CD4-positive, alpha-beta T cell treated with Interleukin-4 for 1 hour (primary cell): Measurements from ENCODE around the gene CHAD.

Source experiments
- DNase-seq, 2 donors: peaks; one replicate each; pipeline ENCODE4 v3.0.0-alpha.2; 2020 to 2022

Gene CHAD, protein sequence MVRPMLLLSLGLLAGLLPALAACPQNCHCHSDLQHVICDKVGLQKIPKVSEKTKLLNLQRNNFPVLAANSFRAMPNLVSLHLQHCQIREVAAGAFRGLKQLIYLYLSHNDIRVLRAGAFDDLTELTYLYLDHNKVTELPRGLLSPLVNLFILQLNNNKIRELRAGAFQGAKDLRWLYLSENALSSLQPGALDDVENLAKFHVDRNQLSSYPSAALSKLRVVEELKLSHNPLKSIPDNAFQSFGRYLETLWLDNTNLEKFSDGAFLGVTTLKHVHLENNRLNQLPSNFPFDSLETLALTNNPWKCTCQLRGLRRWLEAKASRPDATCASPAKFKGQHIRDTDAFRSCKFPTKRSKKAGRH

DNA sequence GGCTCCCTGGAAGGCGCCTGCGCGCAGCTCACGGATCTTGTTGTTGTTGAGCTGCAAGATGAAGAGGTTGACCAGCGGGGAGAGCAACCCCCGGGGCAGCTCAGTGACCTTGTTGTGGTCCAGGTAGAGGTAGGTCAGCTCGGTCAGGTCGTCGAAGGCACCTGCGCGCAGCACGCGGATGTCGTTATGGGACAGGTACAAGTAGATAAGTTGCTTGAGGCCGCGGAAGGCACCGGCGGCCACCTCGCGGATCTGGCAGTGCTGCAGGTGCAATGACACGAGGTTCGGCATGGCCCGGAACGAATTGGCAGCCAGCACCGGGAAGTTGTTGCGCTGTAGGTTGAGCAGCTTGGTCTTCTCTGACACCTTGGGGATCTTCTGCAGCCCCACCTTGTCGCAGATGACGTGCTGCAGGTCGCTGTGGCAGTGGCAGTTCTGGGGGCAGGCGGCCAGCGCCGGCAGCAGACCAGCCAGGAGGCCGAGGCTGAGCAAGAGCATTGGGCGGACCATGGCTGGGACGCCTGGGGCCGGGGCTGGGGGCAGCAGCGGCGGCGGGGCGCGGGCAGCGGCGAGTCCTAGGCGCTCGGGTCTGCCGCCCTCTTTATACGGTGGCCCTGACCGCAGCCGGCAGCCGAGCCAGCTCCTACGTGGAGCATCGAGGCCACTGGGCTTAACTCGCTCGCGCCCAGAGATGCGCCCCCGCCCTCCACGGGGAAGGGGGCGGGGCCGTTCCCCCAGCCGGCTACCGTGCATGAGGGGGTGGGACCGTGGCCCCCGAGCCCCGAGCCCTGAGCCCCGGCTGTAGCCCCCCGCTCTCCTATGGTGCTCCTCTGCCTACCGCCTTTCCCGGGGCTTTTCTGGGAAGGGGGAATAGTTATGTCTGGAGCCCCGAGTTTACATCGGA, at the start of gene CHAD:
Gene CHAD (minus strand): TSS at position 577 of the 904 bp plus-strand sequence. CDS start 67 bp downstream, at position 510.
- no peak for DNase-seq

DNA sequence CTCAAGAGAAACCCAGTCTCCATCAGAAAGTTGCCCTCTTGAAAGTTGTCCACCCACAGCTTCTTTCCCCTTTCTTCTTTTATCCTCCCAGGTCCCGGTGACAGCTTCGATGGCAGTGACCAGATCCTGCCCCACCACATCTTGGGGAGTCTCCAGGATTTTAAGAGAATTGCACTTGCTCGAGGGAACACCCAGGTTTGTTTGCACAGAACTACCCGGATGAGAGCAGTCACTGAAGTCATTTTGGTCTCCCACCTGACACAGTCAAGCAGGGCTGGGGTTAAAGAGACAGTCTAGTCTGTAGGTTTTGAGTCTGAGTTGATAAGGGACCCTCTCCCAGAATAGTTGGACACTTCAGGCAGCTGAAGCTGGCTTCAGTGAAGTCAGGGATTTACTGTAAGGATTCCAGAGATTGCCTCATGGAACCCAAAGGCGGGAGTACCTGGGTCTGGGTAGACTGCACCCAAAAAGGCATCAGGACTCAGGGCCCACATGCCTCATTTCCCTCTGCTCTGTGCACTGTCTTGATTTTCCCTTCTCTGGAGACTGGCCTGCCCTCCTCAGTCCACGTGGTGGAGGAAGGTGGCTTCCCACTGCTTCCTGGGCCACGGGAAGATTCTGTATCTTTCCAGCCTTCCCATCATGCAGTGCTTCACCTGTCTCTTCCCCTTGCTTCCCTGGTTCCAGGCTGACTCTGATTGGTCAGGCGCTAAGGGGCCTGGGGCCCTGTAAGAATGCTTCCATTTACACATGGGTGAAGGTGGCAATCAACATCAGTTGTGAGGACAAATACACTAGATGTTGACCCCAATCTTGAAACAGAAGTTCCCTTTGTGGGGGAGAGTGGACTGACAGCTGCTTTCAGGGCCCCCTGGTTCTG, 49.1 kb upstream of the CHAD start:
- no peak for DNase-seq

GRCh38 chr17:50517011-50517410, 48.3 kb upstream of the CHAD start:
- no peak for DNase-seq

DNA sequence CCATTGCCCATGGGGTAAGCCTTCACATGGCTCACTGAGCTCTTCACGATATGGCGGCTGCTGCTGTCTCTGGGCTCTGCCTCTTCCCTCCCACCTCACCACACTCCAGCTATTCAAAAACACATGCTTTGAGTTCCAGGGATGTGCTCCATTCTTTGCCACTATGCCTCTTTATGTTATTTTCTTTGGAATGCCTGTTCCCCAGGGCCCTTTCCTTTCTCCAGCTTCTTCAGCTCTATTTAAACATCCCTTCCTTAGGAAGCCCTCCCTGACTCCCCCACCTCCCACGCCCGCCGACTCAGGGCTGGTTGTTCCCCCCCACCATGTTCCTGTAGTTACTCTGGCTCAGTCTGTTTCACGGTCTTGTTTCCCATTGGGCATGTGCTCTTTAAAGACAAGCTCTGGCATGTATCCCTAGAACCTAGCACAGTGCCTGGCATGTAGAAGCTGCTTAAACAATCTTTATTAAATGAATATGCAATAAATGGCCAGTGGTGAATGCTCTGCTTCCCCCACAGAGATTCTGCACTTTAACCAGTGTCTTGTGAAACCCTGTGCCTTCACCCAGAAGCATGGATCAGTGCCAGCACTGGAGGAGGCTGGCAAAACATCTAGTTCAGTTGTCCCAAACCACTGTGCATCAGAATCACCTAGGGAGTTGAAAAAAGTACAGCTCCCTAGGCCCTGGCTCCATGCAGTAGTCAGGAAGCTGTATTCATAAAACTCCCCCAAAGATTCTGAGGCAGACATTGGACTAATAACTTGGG, 46.4 kb upstream of the CHAD start:
- no peak for DNase-seq

- DNase-seq: no peak
Observed at GRCh38 chr17:50514388-50514787, 45.7 kb upstream of the CHAD start.

DNA sequence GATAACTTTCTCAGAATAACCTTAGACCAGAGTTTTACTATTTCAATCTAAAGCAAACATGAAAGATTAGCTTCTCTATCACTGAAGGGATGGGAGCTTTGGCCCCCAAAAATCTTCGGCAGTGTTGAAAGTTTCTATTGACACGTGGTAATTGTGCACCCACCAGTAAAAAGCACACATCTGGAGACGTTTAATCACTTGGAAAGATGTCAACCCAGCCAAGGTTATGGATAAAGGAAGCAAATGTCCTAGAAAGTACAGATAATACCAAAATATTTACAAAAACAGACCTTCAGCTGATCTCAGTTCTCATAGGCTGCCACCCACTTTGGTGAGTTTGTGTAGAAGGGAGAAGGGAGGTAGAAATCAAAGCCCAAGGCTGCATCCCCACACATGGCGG, 44.8 kb upstream of the CHAD start:
- no peak for DNase-seq

DNA sequence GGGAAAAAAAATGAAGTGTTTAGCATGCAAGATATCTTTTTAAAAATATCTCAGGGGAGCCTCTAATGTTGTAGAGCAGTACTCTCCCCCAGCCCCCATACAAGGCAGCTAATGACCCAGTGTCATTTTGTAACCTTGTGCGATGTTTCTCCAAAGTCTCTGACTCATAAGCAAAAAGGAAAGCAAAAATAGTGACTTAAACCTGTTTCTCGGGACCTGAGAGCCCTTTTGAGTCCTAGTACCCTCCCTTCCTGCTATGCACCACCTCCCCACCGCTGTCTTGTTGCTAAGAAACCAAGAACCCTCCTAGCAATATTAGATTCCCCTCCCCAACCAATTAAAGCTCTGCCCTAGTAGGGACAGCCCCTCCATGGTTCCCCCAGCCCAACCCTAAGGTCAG, 42.4 kb upstream of the CHAD start:
- DNase-seq: peak; percentile 49 to 77

DNA sequence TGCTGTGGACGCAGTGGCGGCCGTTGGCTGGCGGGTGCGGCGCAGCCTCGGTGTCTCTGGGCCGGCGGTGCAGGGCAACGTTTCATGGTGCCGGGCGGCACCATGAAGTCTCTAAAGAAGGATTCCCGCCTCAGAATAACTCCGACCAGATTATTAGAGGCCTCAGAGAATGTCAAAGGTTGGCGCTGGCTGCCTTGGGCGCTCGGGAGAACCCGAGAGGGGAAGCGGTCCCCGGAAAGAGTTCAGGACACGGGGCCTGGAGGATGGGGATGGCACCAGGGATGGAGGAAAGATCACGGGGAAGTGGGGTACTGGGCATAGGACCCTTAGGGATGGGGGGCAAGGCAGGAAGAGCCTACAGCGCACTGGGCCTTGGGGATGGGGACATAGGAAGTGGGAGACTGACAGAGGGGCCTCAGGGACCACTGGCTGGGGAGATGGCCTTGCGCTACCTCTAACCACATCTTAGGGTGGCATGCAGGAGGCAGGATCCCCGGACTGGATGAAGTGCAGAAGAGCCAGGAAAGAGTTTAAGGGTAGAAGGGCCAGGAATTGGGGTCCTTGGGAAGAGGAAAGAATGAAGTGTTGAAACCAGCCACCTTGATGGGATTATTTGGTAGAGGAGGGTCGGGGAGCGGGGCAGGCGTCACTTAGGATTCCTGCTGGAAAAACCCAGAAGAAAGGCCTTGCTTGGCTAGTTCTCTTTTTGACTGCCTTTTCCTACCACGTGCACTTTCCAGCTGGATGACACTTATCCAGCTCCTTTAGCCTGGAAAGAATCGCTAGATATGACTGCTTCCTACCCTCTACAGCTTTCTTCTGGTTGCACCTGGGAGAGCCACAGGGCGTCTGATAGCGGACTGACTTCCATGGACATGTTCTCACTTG, 40.1 kb upstream of the CHAD start:
- no peak for DNase-seq

DNA sequence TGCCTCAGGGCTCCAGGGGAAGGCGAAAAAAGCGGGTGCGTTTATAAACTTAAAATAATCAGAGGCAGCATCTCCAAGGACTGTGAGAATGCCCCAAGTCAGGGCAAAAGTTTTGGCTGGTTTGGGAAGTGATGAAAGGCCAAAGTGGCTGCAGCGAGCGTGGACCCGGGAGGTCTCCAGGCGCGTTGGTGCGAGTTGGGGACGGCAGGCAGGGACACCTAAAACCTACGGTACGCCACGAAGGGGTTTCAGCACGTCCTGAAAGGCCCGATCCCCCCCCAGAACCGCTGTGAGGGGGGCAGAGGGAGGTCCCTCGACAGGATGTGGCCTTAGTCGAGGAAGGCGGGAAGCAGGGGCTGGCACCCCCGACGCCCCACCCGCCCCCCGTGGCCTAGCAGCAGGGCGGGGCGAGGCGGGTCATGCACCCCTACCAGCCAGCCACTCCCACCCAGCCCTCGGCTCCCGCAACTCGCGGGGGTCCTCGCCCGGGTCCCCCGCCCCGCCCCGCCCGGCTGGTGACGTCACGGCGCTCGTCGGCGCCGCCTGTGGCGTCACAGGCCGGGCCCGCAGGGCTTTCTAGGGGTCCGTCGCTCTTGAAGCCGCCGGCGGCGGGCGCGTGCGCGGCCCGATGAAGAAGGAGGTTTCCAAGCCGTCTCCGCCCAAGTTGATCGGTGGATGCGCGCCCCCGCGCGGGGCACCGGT, 39.3 kb upstream of the CHAD start, which contains the start of gene MYCBPAP:
Gene MYCBPAP (plus strand): TSS at position 569 of the 702 bp plus-strand sequence. CDS start 236 bp downstream, outside the sequence.
- peak; percentile 79 to 89 for DNase-seq

DNA sequence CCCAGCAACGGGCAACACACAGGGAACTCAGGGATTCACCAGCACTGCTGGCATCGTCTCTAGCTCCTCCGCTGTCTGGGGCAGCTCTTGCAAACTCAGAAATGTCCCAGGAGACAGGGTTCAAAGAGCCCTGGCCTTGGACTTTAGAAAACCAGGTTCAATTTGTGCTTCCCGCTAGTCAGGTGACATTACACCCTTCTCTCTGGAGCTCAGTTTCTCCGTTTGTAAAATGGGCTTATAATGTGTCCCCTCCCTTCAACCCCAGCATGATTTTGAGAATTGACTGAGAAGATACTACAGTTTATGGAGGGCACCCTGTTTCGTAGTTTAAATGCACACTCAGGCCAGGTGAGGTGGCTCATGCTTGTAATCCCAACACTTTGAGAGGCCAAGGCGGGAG, 37.6 kb upstream of the CHAD start:
- no peak for DNase-seq

- no peak for DNase-seq
Observed at GRCh38 chr17:50505591-50506130, 37.0 kb upstream of the CHAD start.

DNA sequence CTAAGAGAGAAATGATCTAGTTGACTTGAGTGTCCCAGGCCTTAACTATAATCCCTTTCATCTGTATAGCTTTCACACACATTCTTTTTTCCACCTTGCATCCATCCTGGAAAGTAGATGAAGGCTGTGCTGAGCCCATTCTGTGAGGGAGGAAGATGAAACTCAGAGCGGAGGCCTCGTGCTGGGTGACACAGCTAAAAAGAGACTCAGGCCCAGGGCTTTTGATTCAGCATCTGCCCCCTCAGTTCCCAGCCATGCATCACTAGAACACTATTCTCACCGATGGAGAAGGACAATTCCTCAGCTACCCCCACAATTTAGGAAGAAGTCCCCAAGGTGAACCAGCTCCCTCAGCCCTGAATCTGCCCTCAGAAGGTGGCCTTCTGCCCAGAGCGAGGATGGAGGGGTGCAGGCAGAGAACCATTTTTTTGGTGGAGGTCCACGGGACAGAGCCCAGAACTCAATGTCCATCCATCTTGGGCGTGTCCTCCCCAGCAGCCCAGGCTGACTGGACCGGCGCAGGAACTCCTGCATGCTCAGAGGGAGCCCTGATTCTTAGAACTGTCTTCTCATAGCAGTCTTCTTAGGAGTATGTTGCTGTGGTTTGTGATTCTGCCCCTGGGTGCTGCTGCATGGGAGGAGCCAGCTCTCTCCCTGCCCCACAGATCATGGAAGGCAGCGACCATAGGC, 33.8 kb upstream of the CHAD start:
- no peak for DNase-seq

DNA sequence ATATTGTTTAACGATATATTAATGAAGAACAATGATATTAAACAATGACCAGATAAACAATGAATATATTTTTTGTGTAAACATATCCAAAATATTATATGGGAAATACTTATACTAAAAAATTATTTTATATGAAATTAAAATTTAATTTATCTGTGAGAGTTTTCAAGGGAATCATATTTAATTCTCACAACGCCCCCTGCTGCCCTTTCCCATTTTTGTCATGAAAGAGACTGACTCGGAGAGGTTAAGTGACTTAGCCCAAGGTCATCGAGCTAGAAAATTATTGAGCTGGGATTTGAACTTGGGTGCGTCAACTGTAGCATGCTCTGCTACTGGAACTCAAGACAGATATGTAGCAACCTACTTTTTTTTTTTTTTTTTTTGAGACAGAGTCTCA, 32.4 kb upstream of the CHAD start:
- peak; percentile 25 to 39 for DNase-seq

- DNase-seq: no peak
Observed at GRCh38 chr17:50499721-50500120, 31.0 kb upstream of the CHAD start.

DNA sequence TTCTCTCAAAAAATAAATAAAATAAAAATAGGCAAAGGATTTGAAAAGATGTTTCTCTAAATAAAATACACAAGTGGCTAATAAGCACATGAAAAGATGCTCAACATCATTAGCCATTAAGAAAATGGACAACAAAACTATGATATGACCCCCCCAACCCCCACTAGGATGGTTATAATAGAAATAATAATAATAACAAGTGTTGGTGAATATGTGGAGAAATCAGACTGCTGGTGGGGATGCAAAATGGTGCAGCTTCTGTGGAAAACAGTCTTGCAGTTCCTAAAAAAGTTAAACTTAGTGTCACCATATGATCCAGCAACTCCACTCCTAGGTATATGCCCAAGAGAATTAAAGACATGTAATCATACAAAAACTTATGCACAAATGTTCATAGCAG, 30.6 kb upstream of the CHAD start:
- no peak for DNase-seq

DNA sequence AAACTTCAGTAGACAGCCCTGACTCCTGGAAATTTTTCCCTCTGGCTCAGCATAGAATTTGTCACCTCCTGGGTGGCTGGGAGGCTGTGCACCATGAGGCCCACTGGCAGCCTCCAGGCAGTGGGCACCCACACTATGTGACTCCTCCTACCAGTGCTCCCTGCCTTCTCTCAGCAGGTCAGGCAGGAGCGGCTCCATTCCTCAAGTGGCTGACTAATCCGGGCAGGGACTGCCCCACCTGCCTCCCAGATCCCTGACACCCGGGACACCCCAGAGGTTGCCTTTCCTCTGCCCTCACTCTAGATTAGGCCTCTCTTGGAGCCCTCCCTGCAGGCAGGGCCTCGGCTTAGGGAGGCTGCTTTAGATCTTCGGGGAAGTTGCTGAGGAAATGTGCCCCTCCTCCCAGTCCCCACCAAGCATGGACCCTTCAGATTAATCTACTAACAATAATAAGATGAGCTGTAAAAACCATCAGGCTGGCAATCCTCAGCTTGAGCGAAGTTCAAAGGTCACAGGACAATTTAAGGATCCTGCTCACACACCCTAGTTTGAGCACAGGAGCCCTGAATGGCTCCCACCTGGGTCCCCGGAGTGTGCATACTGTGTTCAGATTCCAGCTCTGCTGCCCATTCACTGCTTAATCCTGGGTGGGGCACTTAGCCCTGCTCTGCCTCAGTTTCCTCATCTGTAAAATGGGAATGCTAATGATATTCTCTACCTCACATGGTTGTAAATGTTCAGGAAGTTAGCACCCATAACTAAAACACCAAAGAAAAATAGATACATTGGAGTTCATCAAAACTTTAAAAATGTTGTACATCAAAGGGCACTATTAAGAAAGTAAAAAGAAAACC, 29.6 kb upstream of the CHAD start:
- DNase-seq: no peak

DNA sequence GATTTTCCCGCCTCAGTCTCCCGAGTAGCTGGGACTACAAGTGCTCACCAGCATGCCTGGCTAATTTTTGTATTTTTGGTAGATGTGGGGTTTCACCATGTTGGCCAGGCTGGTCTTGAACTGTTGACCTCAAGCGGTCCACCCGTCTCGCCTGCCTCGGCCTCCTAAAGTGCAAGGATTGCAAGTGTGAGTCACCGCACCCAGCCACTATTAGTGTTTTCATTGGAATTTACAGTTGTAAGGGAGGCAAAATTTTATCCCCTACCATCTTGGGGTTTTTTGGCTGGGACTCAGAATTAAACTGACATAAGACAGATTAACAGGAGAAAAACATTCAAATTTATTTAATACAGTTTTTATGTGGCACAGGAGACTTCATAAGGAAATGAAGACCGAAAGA, 27.2 kb upstream of the CHAD start:
- no peak for DNase-seq

- no peak for DNase-seq
Observed at GRCh38 chr17:50495217-50495823, 26.6 kb upstream of the CHAD start.
